H1 (cell line): ENCODE measurements around the gene ERVV-1. TPM values are rescaled to one million over a fixed set of nuclear protein-coding genes. Genes with fewer than 3 reads are reported as not detected.

Experiments used
- CTCF ChIA-PET: fragments of 300-600 bp; sonication (Branson Sonifier 250); formaldehyde crosslinking; loops from one replicate; lab custom pipeline; 2021; ENCODE audit not compliant: partially characterized antibody; lab: Charles Lee
- POLR2A ChIA-PET: fragments of 300-600 bp; sonication (Branson Sonifier 250); formaldehyde crosslinking; loops from one replicate; lab custom pipeline; 2021; ENCODE audit warnings: inconsistent platforms; ENCODE audit not compliant: partially characterized antibody; lab: Charles Lee
- DNase-seq, 2 experiments: peaks; one replicate each; pipeline versions ENCODE4 v3.0.0 to v3.0.0-alpha.2; 2010 to 2022; ENCODE audit warnings: low spot score in 2 of 2, low read depth in 1 of 2, mixed read lengths in 1 of 2
- FAIRE-seq: peaks from 2 replicates; lab custom pipeline; 2011; peaks lifted over from hg19 to GRCh38; lab: Jason Lieb, UNC
- H2AFZ ChIP-seq: 2 replicates; pipeline ENCODE4 v1.8.1; 2012; ENCODE audit warnings: low read length, inconsistent platforms
- H2AK5ac ChIP-seq: 2 replicates; pipeline ENCODE4 v1.6.1; 2013; ENCODE audit warnings: low read depth, low read length
- H2BK120ac ChIP-seq: replicated peaks from 2 replicates; pipeline ENCODE3; 2013; ENCODE audit warnings: low read depth, low read length, inconsistent platforms
- H2BK12ac ChIP-seq: 2 replicates; pipeline ENCODE4 v1.6.1; 2013; ENCODE audit warnings: low read depth, low read length
- H2BK15ac ChIP-seq: 2 replicates; pipeline ENCODE4 v1.6.1; 2013; ENCODE audit warnings: low read length
- H2BK20ac ChIP-seq: 2 replicates; pipeline ENCODE4 v1.6.1; 2013; ENCODE audit warnings: low read length
- H2BK5ac ChIP-seq: 2 replicates; pipeline ENCODE4 v1.6.1; 2013; ENCODE audit warnings: low read depth, low read length
- H3K14ac ChIP-seq: 2 replicates; pipeline ENCODE4 v1.6.1; 2013; ENCODE audit warnings: inconsistent platforms; ENCODE audit not compliant: insufficient read length
- H3K18ac ChIP-seq: 2 replicates; pipeline ENCODE4 v1.6.1; 2013; ENCODE audit warnings: low read length; ENCODE audit errors: extremely low read depth
- H3K23ac ChIP-seq: 2 replicates; pipeline ENCODE4 v1.6.1; 2013; ENCODE audit warnings: inconsistent platforms; ENCODE audit not compliant: insufficient read length
- H3K23me2 ChIP-seq: 2 replicates; pipeline ENCODE4 v1.6.1; 2013; ENCODE audit warnings: low read depth, low read length
- H3K27ac ChIP-seq: 2 replicates; pipeline ENCODE4 v1.6.1; 2011; ENCODE audit warnings: low read depth, low read length, inconsistent platforms
- H3K27me3 ChIP-seq, 4 experiments: replicated peaks in 1 of 4; 1 replicate in 1 of 4; 2 replicates in 3 of 4; pipeline versions ENCODE4 v1.6.1 to v1.8.1; 2011 to 2013; ENCODE audit warnings: low read length in 3 of 4, mild to moderate bottlenecking in 3 of 4, inconsistent platforms in 2 of 4, mixed read lengths in 2 of 4, moderate library complexity in 1 of 4; ENCODE audit not compliant: control insufficient read depth in 3 of 4, insufficient read depth in 3 of 4; ENCODE audit errors: extremely low read depth in 1 of 4
- H3K36me3 ChIP-seq, 4 experiments: 2 replicates each; pipeline versions ENCODE4 v1.6.1 to v1.8.1; 2011 to 2013; ENCODE audit warnings: mild to moderate bottlenecking in 4 of 4, low read length in 3 of 4, moderate library complexity in 2 of 4, control low read depth in 1 of 4, inconsistent platforms in 1 of 4; ENCODE audit not compliant: insufficient read depth in 4 of 4, control insufficient read depth in 2 of 4
- H3K4ac ChIP-seq: replicated peaks from 2 replicates; pipeline ENCODE3; 2013; ENCODE audit warnings: low read length, low read depth, mixed read lengths, inconsistent platforms; ENCODE audit not compliant: insufficient read length
- H3K4me1 ChIP-seq, 4 experiments: replicated peaks in 1 of 4; 1 replicate in 1 of 4; 2 replicates in 3 of 4; pipeline versions ENCODE4 v1.6.1 to v1.8.1; 2011 to 2013; ENCODE audit warnings: low read length in 3 of 4, inconsistent platforms in 2 of 4, mixed read lengths in 1 of 4; ENCODE audit not compliant: insufficient read depth in 4 of 4, control insufficient read depth in 3 of 4
- H3K4me2 ChIP-seq, 2 experiments: 2 replicates each; pipeline versions ENCODE4 v1.6.1 to v1.8.1; 2011 to 2013; ENCODE audit warnings: low read depth in 2 of 2, low read length in 2 of 2, control low read depth in 1 of 2, inconsistent platforms in 1 of 2, mild to moderate bottlenecking in 1 of 2; ENCODE audit not compliant: insufficient read depth in 1 of 2
- H3K4me3 ChIP-seq, 4 experiments: fragments of 200-600, 300-600 bp in 1 of 4; sonication (generic), shearing (Covaris generic), sonication (Bioruptor Twin) in 1 of 4; 2 replicates each; pipeline versions ENCODE4 v1.5.1 to v1.8.1; 2011 to 2016; ENCODE audit warnings: low read length in 4 of 4, low read depth in 3 of 4, control low read depth in 2 of 4, inconsistent platforms in 2 of 4, mild to moderate bottlenecking in 2 of 4, mixed read lengths in 1 of 4, moderate library complexity in 1 of 4; ENCODE audit not compliant: insufficient read depth in 2 of 4; ENCODE audit errors: extremely low read depth in 1 of 4
- H3K56ac ChIP-seq: replicated peaks from 2 replicates; pipeline ENCODE3; 2013; ENCODE audit warnings: low read depth, mild to moderate bottlenecking, mixed read lengths, low read length, inconsistent platforms; ENCODE audit not compliant: insufficient read length
- H3K79me1 ChIP-seq: 2 replicates; pipeline ENCODE4 v1.6.1; 2013; ENCODE audit warnings: low read depth, low read length, control low read depth
- H3K79me2 ChIP-seq, 2 experiments: 2 replicates each; pipeline versions ENCODE4 v1.6.1 to v1.8.1; 2012 to 2013; ENCODE audit warnings: low read length in 2 of 2, mild to moderate bottlenecking in 2 of 2, inconsistent platforms in 1 of 2; ENCODE audit not compliant: insufficient read depth in 2 of 2, control insufficient read depth in 1 of 2
- H3K9ac ChIP-seq, 4 experiments: replicated peaks in 1 of 4; 1 replicate in 1 of 4; 2 replicates in 3 of 4; pipeline versions ENCODE4 v1.6.1 to v1.8.1; 2011 to 2013; ENCODE audit warnings: low read depth in 3 of 4, low read length in 3 of 4, control low read depth in 2 of 4, mild to moderate bottlenecking in 2 of 4, moderate library complexity in 2 of 4, inconsistent platforms in 1 of 4; ENCODE audit errors: extremely low read depth in 1 of 4
- H3K9me3 ChIP-seq, 2 experiments: 2 replicates each; pipeline versions ENCODE4 v1.6.1 to v1.8.1; 2012 to 2013; ENCODE audit warnings: mild to moderate bottlenecking in 2 of 2, moderate library complexity in 2 of 2, control low read depth in 1 of 2, inconsistent platforms in 1 of 2, low read depth in 1 of 2, low read length in 1 of 2, mixed read lengths in 1 of 2; ENCODE audit not compliant: insufficient read depth in 2 of 2
- H4K20me1 ChIP-seq, 2 experiments: replicated peaks in 1 of 2; 2 replicates each; pipeline versions ENCODE3 to v1.8.1; 2011 to 2013; ENCODE audit warnings: inconsistent platforms in 2 of 2, low read length in 2 of 2, mild to moderate bottlenecking in 1 of 2; ENCODE audit not compliant: insufficient read depth in 2 of 2, control insufficient read depth in 1 of 2
- H4K5ac ChIP-seq: 2 replicates; pipeline ENCODE4 v1.6.1; 2013; ENCODE audit warnings: low read length, low read depth, mixed read lengths, inconsistent platforms; ENCODE audit not compliant: insufficient read length
- H4K8ac ChIP-seq: 2 replicates; pipeline ENCODE4 v1.8.0; 2013; ENCODE audit warnings: mild to moderate bottlenecking, moderate library complexity, low read length, inconsistent platforms; ENCODE audit not compliant: insufficient read depth; ENCODE audit errors: extremely low read depth
- H4K91ac ChIP-seq: replicated peaks from 2 replicates; pipeline ENCODE3; 2013; ENCODE audit warnings: low read length, mixed read lengths, inconsistent platforms; ENCODE audit not compliant: insufficient read length
- BRCA1 ChIP-seq: IDR thresholded peaks from 2 replicates; pipeline ENCODE4 v1.6.1; 2012; ENCODE audit warnings: low read depth, low read length, improper control_type of control experiment
- SRF ChIP-seq: IDR thresholded peaks from 2 replicates; pipeline ENCODE4 v1.6.1; 2011; ENCODE audit warnings: mild to moderate bottlenecking, low read depth, low read length, moderate library complexity
- ZNF274 ChIP-seq: IDR thresholded peaks from 2 replicates; pipeline ENCODE4 v1.7.0; 2012; ENCODE audit warnings: low read length, borderline replicate concordance; ENCODE audit errors: extremely low read depth
- WGBS, 2 experiments: shearing (Covaris generic) in 1 of 2; methylation state at CpG; one replicate each; pipeline versions ENCODE4 v1.1.6 to v1.1.7; 2013 to 2015; ENCODE audit warnings: low lambda C conversion rate in 2 of 2, mixed read lengths in 2 of 2, inconsistent platforms in 1 of 2, low coverage in 1 of 2, missing lambda C conversion rate in 1 of 2; ENCODE audit not compliant: insufficient replicate concordance in 2 of 2, insufficient coverage in 1 of 2, insufficient read length in 1 of 2; ENCODE audit errors: extremely low coverage in 1 of 2, missing lambda C conversion rate in 1 of 2; 5-methylcytosine and 5-hydroxymethylcytosine counted together
- polyA plus RNA-seq, 7 experiments: library from polyadenylated mRNA; depleted of rRNA in 3 of 7; stranded (reverse) in 5 of 7; unstranded in 2 of 7; fragments of >200 nt in 5 of 7; fragments of 200-250 nt in 2 of 7; gene quantifications; 1 replicate in 5 of 7; 2 replicates in 1 of 7; 4 replicates in 1 of 7; pipeline versions ENCODE4 v1.2.1 to v1.2.3, GENCODE V29; 2011 to 2013; ENCODE audit warnings: missing spikeins in 2 of 7, mixed read lengths in 2 of 7
- total RNA-seq: library from RNA; stranded (reverse); fragmentation: NEBNext Ultra II Directional; extraction: Animal tissue kit (Norgen Biotek cat#: 25700); gene quantifications from 2 replicates; pipeline ENCODE4 v1.2.1, GENCODE V29; 2021
- TF ChIP-seq, protein P1 (sequence below): IDR thresholded peaks from 2 replicates; pipeline ENCODE4 v1.6.1; 2011; ENCODE audit warnings: low read length, improper control_type of control experiment

ERVV-1 gene
- total and polyA plus RNA-seq, 2 of the 8 experiments (the other 6 are each of a cell fraction or from before 2014, with no cell fraction given): not detected

DNA sequence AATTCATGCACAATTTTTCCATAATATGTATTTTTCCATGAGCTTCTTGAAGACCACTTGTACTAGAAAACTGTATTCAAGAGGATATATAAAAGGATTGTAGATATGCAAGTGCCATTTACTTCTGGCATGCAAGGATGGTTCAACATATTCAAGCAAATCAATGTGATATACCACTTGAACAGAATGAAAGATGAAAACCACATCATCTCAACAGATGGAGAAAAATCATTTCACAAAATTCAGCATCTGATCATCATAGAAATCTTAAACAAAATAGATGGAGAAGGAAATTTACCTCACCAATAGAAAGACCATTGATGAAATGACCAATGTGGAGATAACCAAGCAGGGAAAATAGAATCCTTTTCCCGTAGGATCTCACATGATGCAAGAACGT, 45.9 kb upstream of the ERVV-1 start:
- Histone ChIP-seq H2AFZ (no peak overlapping the region), H3K36me3 (no peaks in the 10 kb centered on the region; a peak in 1 of 8 replicates), H3K27ac (no peak overlapping the region), H2BK120ac (no peak overlapping the region), H2AK5ac (no peak overlapping the region), H4K20me1 (no peaks in the 10 kb centered on the region), H3K79me1 (no peaks in the 10 kb centered on the region), H4K5ac (no peak overlapping the region), H3K56ac (no peak overlapping the region), H3K4ac (no peak overlapping the region), H4K8ac (no peak overlapping the region), H2BK15ac (no peak overlapping the region), H3K4me3 (no peak overlapping the region), H3K14ac (no peak overlapping the region), H3K9ac (no peak overlapping the region), H2BK20ac (no peak overlapping the region), H3K9me3 (peaks cover 0 to 6% of the 10 kb centered on the region in 2 experiments; a peak in 1 of 4 replicates), H2BK5ac (no peak overlapping the region), H3K79me2 (no peaks in the 10 kb centered on the region), H3K18ac (no peak overlapping the region), H3K27me3 (no peaks in the 10 kb centered on the region), H3K4me1 (peaks cover 0 to 7% (median 0%) of the 10 kb centered on the region in 4 experiments; a peak in 1 of 7 replicates), H4K91ac (no peak overlapping the region), H3K23ac (no peak overlapping the region), H3K23me2 (peaks cover 3% of the 10 kb centered on the region), H3K4me2 (no peak overlapping the region), H2BK12ac (no peak overlapping the region)
- TF ChIP-seq, protein P1, sequence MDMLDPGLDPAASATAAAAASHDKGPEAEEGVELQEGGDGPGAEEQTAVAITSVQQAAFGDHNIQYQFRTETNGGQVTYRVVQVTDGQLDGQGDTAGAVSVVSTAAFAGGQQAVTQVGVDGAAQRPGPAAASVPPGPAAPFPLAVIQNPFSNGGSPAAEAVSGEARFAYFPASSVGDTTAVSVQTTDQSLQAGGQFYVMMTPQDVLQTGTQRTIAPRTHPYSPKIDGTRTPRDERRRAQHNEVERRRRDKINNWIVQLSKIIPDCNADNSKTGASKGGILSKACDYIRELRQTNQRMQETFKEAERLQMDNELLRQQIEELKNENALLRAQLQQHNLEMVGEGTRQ: no peak
- no peak for TF ChIP-seq SRF
- TF ChIP-seq BRCA1: no peak
- TF ChIP-seq ZNF274: no peak
- POLR2A ChIA-PET: interaction anchor here (0.7 kb wide), 1 partner anchor 224 kb away, joined by 3 read pairs; no protein-coding TSS in a partner anchor
- FAIRE-seq (no peak), DNase-seq (no peak)
- 88% methylated on average over 2 of the region's 2 CpGs; no CpG with 5 or more reads in 1 of the 2 experiments for WGBS, 2 experiments
- CTCF ChIA-PET: no interaction called here
